GM18499 (cell line): Measurements from ENCODE around the gene FMO2.
A peak's percentile ranks its signal among the peaks of the same experiment; 100 is the strongest.

Source experiments
- ATAC-seq: cut with Tn5 transposase; IDR thresholded peaks from one replicate; pipeline ENCODE4 v1.9.1; 2021; ENCODE audit warnings: moderate number of reproducible peaks; ENCODE audit not compliant: insufficient read depth, unreplicated experiment

FMO2 gene

DNA sequence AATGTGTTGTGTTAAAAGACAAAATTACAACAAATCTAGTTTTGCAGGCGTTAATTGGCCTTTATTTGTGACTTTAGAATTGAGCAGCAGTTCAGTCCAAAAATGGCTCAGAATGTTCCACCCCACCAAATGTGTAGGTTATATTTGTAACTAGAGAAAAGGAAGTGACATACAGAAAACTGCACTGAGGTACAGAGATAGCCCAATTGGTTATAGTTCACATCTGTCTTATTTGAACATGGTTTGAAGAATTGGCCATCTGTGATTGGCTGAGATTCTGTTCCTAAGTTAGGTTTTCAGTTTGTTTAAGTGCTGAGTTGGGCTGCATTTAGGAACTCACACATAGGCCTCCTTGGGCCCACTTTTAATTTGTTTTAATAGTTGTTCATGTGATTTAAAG lies 12.0 kb upstream of the FMO2 start:
- ATAC-seq = peak; percentile 77

DNA sequence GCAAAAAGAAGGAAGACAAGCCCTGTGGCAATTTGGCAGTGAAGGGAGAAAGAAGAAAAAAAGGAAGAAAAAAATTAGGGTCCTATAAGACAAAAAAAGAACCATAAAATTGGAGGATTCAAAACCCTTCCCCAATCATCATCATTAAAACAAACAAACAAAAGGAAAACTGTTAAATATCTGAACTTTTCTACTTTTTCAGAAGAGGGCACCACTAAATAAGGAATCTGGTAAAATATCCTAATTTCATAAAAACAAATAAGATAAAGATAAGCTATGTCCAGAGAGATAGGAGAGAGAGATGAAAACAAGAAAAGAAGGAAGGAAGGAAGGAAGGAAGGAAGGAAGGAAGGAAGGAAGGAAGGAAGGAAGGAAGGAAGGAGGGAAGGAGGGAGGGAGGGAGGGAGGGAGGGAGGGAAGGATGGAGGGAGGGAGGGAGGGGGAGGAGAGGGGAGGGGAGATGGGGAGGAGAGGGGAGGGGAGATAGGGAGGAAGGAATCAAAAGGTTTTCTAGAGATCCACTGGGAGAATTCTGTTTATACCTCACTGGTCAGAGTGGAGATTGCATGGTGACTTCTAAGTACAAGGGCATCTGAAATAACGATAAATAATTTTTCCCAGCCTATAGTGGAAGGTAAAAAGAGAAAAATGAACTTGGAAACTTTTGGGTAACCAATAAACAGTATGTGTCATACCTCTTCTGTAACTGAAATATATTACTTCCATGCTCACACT lies 10.4 kb upstream of the FMO2 start:
- no peak for ATAC-seq

DNA sequence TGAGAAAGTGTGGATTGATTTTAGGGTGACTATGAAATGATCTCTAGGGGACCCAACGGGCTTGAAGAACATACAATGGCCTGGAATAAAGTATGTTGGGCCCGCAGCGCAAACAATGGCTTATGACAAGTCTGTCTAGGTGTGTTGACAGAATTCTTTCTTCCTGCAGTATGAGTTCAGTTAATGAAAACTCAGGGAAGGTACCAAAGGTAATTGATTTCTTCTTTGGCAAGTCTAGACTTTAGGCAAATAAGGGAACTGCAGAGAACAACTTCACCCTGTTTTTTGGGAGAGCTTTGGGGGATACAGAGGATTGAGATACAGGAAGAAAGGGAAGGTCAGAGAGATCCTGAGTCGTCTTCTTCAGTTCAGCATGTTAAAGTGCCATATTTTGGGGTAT lies 7.8 kb upstream of the FMO2 start:
- no peak for ATAC-seq

DNA sequence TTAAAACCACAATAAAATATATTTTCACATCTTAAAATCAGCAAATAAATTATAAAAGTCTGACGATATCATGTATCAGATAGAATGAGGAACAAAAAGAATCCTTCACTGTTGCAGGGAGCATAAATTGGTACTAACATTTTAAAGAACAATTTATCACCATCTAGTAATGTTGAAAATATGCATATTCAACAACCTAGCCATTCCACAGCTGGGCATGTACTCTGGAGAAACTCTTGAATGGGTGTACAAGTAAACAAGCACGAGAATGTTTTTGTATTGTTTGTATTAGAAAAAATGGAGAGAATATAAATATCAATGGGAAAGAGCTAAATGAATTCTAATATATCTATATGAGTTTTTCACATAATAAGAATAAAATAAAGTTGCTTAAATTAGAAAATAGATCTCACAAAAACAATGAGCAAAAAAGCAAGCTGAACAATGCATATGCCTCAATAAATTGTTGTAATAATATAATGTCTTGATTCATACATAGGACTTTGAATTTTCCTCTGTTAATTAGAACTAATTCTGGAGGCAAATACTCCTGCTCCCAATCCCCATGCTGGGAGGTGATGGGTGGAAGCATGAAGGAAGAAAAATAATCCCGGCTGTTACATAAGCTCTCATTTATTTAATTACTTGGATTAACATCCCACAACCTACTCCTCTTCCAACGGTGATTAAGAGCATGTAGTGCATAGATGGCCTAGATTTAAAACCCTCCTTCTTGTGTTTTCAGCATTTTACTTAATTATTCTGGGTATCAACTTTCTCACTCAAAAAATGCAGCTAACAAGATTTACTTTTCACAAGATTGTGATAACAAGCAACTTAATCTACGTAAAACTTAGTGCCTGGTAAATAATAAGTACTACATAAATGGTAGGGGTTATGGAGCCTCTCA lies 5.5 kb upstream of the FMO2 start:
- no peak for ATAC-seq

DNA sequence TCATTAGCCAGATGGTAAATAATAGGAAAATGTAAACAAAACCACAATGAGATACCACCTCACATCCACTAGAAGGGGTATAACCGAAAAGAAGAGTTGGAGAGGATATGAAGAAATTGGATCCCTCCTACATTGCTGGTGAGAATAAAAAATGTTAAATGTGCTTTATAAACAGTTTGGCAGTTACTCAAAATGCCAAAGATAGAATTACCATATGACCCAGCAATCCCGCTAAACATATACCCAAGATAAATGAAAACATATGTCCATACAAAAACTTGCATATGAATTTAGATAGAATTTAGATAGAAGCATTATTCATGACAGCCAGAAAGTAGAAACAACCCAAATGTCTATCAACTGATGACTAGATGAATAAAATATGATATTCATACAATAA lies 4.4 kb upstream of the FMO2 start:
- no peak for ATAC-seq

DNA sequence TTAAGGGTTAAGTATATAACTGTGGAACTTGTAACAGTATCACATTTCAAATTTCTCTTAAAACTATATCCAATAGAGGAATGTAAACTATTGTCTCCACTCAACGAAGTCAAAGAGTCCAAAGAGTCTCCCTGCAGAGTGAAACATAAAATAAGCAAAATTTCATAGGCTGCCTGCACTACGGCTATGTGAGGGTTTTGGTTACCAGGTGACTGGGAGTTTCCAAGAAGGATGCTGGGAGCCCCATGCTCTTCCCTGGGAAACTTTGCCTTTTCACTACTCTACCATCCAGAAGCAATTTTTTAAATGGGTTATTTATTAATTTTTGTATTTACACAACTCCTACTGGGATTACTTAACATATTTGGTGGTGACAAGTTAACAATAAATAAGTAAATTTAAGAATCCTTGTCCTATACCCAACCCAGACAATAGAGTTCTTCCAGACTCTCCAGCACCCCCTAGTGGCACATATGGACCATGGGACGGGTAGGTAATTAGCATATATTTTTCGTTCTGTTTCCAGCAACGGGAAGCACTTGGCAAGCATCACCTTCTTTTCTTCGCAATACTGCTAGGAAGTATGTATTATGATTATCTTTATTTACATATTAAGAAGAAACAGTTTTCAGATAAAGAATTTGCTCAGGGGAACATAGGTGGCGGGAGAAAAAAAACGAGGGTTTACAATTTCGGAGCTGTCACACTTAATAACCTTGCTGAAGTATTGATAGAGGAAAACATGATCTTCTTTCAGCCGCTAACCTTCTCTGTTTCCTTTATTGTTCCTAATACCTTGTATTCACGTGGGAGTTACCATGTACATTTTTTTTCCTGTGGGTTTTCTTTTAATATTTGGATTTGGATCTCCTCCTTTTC lies 3.5 kb downstream of the FMO2 start:
- peak; percentile 77 for ATAC-seq

DNA sequence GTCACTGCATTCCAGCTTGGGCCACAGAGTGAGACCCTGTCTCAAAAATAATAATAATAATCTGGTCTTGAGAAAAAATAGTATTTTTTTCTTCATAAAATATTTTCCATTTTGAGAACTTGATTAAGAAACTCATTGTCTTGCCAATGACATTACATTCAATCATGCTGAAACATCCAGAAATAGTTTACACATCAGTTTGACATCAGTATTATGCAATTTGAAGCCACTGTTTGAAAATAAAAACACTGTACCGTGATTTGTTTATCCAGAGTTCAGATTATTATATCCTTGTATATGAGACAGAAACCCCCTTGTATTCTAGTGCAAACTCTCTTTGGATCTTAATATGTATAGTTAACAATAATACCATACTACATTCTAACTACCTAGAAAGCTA lies 6.9 kb downstream of the FMO2 start:
- ATAC-seq = no peak

DNA sequence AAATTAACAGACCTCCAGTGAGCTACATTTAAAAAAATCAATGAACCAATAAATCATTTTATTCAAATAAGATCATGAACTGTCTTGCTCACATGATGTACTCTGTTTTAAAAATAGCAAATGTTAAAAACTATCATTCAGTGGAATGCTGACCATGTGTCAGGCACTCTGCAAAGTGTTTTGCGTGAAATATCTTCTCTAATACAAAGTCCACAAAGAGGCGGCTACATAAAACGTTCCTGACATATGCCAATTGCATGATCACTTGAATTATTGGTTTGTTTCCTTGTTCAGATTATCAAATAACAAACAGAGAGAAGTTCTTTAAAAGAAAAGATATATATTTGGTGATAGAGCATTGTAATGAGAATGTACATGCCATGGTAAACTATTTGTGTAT lies 10.7 kb downstream of the FMO2 start:
- ATAC-seq = no peak

DNA sequence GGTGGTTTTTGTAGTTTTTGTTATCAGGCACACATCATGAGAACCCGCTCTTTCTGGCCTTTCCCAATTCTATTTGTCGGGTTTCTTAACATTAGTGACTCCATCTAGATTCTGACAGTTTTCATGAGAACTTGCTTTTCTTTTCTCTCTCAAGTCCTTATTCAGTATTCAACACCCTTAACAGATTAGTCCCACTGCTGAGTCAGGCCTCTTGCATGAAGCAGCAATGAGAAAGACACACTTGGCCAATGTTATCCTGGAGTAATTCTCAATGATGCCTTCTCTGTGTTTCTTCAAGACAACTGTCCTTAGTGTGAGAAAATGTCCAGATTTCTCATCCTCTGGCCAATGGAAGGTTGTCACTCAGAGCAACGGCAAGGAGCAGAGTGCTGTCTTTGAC lies 11.3 kb downstream of the FMO2 start:
- ATAC-seq = no peak

DNA sequence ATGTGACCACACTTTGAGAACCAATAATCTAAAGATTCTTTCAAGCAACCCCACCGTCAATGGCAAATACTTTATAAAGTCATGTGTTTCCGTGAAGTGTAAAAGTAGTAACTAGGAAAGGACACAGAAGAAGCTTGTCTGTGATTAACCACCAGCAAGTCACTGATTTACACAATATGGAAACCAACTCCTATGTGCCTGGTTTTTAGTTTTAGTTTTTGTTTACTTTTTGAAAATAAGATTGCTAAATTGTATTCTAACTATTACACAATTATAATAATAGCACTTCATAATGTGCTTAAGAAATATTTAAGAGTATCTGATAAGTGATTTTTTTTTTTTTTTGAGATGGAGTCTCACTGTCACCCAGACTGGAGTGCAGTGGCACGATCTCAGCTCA lies 13.0 kb downstream of the FMO2 start:
- ATAC-seq = no peak

DNA sequence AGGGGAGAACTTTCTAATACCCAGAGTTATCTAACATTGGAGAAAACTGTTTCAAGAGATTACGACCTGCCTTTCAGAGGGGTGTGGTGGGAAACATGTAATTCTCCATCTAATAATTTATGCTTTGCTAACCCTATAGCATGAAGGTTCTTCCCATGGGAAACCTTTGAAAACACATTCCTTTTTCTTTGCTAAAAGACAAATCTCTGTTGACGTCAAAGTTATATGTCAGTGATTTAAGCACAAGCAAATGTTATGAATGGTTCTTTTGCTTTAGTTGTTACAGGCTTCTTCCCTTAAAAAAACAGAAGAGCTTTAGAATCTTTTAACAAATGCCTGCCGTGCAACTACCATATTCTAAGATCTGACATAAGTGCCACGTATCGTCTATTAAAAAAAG lies 19.2 kb downstream of the FMO2 start:
- no peak for ATAC-seq

DNA sequence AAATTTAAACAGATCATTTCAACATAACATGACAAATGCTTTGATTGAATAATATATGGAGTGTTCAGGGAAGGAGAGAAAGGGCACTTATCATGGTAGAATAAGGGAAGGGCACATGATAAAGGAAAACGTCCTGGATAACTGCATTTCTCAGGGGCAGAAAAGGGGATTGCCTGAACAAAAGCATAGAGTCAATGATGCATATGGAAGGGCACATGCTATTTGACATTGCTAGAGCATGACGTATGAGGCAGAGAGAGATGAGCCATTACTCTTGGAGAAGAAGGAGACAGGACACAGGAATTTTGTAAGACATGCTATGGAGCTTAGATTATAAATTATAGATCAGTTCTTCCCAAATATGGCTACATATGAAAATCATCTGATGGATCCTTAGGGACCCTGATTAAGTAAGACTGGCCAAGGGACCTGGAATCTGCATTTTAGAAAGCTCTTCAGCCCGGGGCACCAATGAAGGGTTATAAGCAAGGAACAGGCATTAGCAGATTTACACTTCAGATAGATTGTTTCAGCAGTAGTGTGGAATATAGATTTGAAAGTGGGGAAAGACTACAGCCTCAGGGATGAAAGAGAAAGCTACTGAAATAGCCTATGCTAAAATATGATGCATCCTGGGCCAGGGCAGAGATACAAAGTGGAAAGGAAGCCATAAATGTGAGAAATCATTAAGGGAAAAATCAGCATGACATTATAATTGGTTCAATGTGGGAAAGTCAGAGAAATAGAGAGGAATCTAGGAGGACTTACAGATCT lies 21.3 kb downstream of the FMO2 start:
- ATAC-seq = no peak

DNA sequence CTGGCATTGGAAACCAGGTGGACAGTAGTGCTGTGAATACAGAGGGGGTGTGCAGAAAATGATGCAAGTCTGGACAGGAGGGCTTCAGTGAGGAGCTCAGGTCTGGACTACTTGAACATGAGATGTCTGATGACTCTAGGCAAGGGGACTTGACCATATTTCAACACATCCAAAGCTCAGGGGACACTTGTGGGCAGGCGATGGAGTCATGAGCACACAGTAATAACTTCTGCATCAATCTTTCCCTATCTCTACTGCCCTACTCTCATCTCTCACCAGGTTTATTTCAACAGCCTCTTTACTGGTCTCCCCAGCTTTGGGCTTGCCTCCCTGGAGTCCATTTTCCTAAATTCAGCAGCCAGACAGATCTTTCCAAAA lies 21.9 kb downstream of the FMO2 start:
- ATAC-seq = no peak

DNA sequence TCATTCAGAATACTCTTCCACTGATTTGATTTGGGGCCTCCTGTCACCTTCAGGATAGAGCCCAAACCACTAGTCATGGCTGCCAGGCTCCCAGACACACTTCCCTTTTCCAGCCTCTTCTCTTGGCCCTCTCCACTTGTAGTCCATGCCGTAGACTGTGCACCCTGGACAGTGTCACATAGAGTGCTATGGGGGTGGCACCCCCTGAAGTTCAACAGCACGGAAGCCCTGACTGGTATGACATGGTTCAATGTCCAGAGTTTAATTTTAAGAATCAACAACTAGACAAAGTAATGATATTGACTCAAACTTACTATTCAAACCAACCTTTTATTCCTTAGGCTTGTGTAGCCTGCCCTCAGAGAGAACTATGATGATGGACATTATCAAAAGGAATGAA lies 22.3 kb downstream of the FMO2 start:
- no peak for ATAC-seq

DNA sequence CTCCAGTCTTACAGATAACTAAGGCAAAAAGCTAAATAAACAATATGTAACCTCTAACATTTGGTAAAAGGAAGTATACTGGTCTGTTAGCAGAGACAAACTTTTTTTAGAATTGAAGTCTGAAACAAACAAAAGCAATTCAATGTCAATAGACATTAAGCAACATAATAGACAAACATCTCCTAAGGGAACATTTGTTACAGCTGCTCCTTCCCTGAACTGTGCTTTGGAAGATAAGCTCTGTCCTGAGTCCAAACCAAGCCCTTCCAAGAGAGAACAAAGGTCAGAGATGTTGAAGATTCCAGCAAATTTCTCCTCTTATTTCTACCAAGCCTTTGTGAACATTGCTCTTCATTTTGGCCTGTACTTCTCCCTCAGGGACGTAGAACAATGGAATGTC lies 25.3 kb downstream of the FMO2 start:
- ATAC-seq = no peak

DNA sequence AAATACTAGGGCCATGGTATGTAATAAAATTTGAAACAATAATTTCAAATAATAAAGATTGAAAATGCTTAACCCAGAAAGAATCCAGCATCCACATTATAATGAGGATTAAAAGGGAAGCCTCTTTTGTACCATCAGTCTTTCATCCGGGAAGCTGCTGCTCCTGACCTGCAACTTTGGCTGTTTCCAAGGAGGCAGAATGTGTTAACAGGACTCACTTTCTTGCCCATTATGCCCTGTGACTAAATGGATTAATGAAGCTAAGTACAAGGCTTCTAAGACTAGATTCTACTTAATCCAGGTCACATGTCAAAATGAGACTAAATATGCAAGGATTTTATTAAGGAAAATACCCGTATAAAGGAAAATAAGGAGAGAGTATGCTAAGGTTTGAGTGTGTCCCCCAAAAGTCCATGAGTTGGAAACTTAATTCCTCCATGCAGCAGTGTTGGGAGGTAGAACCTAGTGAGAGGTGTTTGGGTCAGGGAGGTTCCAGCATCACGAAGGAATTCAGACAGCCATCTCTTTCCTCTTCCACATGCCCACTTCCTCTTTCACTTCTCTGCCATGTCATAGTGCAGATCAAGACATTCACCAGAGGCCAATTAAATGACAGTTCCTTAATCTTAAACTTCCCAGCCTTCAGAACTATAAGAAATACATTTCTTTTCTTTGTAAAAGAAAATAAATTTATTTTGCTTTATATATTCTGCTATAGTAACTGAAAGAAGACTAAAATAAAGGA lies 27.7 kb downstream of the FMO2 start:
- no peak for ATAC-seq

DNA sequence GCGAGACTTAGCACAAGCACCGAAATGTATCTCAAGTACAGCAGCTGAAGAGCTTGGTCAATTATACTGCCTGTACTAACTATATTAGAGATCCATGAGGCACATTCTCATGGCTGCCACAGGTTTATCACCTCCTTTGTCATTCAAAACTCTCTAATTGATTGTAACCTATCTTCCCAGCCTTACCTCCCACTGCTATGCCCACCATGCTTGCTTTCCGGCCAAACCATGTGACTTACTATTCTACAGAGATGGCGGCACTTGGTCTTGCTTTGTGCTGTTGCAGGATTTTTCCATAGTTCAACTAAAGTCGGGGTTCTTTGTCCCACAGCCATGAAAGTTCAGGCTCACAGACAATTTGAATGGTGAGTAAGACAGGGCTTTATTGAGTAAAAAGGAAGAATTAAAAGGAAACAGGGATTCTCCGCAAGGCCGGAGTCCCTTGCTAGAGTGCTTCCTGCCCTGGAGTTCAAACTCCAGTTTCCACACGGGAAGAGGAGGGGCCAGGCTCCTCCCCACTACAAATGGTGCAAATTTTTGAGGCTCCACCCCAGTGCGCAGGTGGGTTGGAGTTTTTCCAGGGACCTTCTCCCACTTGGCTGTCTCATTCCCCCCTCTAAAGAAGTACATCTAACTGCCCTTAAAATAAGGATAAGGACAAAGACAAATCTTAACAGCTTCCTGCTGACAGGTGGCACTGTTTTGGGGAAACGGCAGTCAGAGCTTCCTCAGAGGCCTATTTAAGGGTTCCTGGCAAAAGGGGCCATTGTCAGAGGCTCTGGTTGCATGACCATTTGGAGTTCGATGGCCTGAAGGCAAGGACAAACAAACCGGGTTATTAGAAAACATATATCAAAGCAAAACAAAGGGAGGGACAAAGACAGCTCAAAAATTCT lies 28.7 kb downstream of the FMO2 start:
- ATAC-seq = no peak

DNA sequence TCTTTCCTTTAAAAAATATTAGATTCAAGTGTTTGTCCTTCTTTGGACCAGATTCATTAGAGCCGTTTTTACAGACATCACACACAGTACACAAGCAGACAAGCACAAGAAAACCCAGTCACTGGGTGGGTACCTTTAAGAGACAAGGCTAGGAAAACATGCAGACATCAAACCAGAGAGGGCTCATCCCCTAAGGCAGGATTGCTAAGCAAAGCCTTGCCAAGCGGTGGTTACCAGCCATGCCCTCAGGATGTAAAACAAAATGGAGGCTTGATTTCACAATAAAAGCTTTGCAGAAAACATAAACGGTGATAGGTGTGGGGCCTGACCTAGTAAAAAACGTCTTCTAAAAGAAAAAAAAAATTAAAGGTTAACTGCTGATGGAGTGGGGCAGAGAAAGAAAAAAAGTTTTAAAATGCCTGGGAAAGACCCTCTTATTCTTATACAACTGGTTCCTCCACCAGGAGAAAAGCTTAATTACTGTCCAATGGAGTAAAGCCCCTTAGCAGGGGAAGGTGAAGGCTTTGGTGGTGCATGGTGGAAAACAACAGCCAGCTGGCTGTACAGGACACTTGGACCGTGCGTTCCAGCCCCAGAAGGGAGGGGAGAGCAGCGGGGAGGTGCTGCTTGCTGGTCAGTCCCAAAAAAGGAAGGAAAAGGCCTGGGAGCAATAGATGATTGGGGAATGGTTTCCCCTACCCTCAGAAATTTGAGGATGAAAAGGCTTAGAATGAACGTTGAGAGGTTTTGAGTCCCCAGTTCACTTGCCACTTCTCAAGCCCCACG lies 32.8 kb downstream of the FMO2 start:
- ATAC-seq = no peak
